ENCODE results near the gene OSBPL2. TPM values are rescaled to one million over a fixed set of nuclear protein-coding genes. Genes with fewer than 3 reads are reported as not detected.

OSBPL2 gene
- total and polyA plus RNA-seq, 7 donors: 27.0 to 36.8 (median 31.7) TPM

DNA sequence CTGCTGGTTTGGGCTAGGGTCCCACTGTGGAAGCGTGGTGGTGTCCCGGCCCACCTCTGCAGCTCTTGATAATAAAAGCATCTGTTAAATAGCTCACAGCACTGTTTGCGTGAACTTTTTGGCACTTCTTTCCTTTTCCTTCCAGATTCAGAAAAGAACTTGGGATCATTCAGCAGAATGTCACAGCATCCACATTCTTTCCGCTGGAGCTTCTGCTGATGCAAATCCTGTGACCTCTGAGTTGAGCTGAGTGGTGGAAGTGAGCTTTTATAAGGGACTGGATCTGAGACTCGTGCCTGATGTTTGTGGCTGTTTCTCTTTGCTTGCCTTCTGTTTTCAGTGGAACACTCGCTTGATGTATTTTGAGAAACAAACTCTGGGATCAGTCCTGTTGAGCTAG lies 3.9 kb downstream of the OSBPL2 start:
- Histone ChIP-seq H3K4me3 (no peak overlapping the region), H3K36me3 (peaks cover 0 to 5% (median 2%) of the 10 kb centered on the region in 4 donors), H3K9me3 (no peaks in the 10 kb centered on the region), H3K27me3 (no peaks in the 10 kb centered on the region), H3K4me1 (peaks cover 0 to 27% (median 20%) of the 10 kb centered on the region in 4 donors), H3K27ac (no peak overlapping the region)
- no peak for TF ChIP-seq EP300 (IDR thresholded peaks at IDR 0.05)
- TF ChIP-seq POLR2AphosphoS5 (IDR thresholded peaks at IDR 0.05): no peak
- TF ChIP-seq POLR2A (IDR thresholded peaks at IDR 0.05): no peak
- TF ChIP-seq, protein P1, sequence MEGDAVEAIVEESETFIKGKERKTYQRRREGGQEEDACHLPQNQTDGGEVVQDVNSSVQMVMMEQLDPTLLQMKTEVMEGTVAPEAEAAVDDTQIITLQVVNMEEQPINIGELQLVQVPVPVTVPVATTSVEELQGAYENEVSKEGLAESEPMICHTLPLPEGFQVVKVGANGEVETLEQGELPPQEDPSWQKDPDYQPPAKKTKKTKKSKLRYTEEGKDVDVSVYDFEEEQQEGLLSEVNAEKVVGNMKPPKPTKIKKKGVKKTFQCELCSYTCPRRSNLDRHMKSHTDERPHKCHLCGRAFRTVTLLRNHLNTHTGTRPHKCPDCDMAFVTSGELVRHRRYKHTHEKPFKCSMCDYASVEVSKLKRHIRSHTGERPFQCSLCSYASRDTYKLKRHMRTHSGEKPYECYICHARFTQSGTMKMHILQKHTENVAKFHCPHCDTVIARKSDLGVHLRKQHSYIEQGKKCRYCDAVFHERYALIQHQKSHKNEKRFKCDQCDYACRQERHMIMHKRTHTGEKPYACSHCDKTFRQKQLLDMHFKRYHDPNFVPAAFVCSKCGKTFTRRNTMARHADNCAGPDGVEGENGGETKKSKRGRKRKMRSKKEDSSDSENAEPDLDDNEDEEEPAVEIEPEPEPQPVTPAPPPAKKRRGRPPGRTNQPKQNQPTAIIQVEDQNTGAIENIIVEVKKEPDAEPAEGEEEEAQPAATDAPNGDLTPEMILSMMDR (IDR thresholded peaks at IDR 0.05): no peak
- no peak for DNase-seq
- intact Hi-C loops (cut with DNase I): no loop called here
- WGBS, 2 donors: 65 to 82% methylated on average over 6 of the region's 6 CpGs

DNA sequence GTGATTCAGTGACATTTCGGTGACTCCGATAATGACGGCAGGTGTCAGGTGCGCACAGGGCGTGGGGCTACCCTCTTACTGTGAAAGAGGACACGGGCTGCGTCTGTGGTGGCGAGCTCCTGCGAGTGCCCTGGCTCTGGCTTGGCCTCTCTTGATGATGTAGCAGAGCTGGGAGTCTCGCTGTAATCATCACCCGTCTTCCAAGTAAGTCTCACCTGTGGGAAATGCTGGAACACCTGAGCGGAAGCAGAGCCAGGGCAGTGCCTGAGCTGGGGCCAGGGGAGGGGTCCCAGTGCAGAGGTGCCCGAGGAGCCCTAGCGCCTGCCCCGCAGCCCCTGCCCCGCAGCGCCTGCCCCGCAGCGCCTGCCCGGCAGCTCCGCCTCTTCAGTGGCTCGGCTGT lies 4.8 kb downstream of the OSBPL2 start:
- Histone ChIP-seq H3K27me3 (no peaks in the 10 kb centered on the region), H3K4me1 (peaks cover 0 to 23% (median 14%) of the 10 kb centered on the region in 4 donors), H3K9me3 (no peaks in the 10 kb centered on the region), H3K4me3 (no peak overlapping the region), H3K36me3 (peaks cover 0 to 5% (median 2%) of the 10 kb centered on the region in 4 donors), H3K27ac (no peak overlapping the region)
- no peak for DNase-seq
- TF ChIP-seq EP300 (IDR thresholded peaks at IDR 0.05): no peak
- no peak for TF ChIP-seq POLR2AphosphoS5 (IDR thresholded peaks at IDR 0.05)
- TF ChIP-seq, protein P1 (IDR thresholded peaks at IDR 0.05): no peak
- TF ChIP-seq POLR2A (IDR thresholded peaks at IDR 0.05): no peak
- 88 to 89% methylated on average over 22 of the region's 22 CpGs for WGBS, 2 donors
- intact Hi-C loops (cut with DNase I): no loop called here

DNA sequence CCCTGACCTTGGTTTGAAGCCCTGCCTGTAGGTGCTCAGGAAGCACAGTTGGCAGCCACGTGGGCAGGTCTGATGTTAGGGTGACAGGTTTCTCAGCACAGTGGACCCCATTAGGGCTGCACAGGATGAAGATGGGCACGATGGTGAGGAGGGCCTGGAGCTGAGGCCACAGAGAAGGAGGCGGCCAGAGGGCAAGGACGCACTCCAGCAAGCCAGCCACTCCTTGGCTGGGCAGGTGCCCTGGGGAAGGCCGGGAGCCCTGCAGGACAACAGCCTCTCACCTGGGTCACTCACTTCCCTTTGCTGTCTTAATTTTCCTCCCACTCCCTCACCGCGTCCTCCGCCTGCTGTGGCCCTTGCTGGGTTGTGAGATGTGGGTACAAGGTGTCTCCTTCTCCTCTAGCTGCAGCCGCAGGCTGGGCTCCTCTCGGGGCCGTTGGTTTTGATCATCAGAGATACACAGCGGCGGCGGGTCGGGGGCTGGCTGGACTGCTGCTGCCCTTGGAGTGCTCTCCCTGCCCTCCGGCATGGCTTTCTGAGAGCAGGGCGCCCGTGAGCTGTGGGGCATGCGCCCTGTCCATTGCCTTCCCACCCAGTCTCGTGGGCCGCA lies 5.7 kb downstream of the OSBPL2 start:
- H3K27ac ChIP-seq: no peak overlapping the region

DNA sequence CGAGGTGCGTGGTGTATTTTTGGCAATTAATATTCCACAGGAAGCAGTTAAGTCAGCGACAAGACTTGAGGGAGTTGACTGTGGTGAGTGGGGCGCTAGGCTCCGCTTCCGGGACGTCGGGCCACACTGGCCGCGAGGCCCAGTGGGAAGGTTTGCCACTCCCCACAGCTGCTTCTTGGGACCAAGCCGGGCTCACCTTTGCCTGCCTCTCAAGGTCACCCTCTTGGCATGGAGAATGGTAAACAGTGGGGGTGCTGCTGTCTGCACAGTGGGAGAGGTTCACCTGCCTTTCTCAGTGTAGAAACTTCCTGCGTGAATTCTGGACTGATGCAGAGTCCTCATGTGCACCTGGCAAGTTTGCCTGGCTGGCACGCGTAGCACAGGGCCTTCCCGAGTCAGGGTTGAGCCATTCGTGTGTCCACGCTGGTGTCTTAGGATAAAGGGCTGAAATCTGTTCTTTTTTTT lies 6.4 kb downstream of the OSBPL2 start:
- TF ChIP-seq, protein P1 (IDR thresholded peaks at IDR 0.05): no peak
- TF ChIP-seq POLR2A (IDR thresholded peaks at IDR 0.05) (no peak), POLR2AphosphoS5 (IDR thresholded peaks at IDR 0.05) (no peak), EP300 (IDR thresholded peaks at IDR 0.05) (no peak)
- no peak for DNase-seq
- H3K27me3 ChIP-seq: no peaks in the 10 kb centered on the region
- H3K4me1 ChIP-seq: peaks cover 0 to 13% (median 6%) of the 10 kb centered on the region in 4 donors
- no peaks in the 10 kb centered on the region for H3K9me3 ChIP-seq
- no peak overlapping the region for H3K4me3 ChIP-seq
- intact Hi-C loops (cut with DNase I): no loop called here
- H3K27ac ChIP-seq: no peak overlapping the region
- 56 to 71% methylated on average over 17 of the region's 17 CpGs for WGBS, 2 donors
- peaks cover 0 to 5% (median 2%) of the 10 kb centered on the region in 4 donors for H3K36me3 ChIP-seq

More for the DNA sequence above, 5.7 kb downstream of the OSBPL2 start:
- intact Hi-C loops (cut with DNase I): no loop called here
- Histone ChIP-seq H3K9me3 (no peaks in the 10 kb centered on the region), H3K36me3 (peaks cover 0 to 5% (median 2%) of the 10 kb centered on the region in 4 donors), H3K4me3 (no peak overlapping the region), H3K4me1 (peaks cover 0 to 20% (median 13%) of the 10 kb centered on the region in 4 donors), H3K27me3 (no peaks in the 10 kb centered on the region)
- DNase-seq: no peak
- TF ChIP-seq, protein P1 (IDR thresholded peaks at IDR 0.05): no peak
- TF ChIP-seq POLR2AphosphoS5 (IDR thresholded peaks at IDR 0.05) (no peak), EP300 (IDR thresholded peaks at IDR 0.05) (no peak), POLR2A (IDR thresholded peaks at IDR 0.05) (no peak)
- 88 to 91% methylated on average over 21 of the region's 21 CpGs for WGBS, 2 donors
